Activated naive CD4-positive, alpha-beta T cell treated with anti-CD3 and anti-CD28 coated beads, Interleukin-2, amount 50 U/mL, for 72 hours (primary cell): ENCODE measurements around the gene UBR3. TPM values are rescaled to one million over a fixed set of nuclear protein-coding genes. Genes with fewer than 3 reads are reported as not detected.

Experiments
- ATAC-seq, 2 donors: fragments of 150-1000 bp; cut with Tn5 transposase; 2 replicates each; pipeline ENCODE4 v1.10.0; 2021; ENCODE audit warnings: mild to moderate bottlenecking in 2 of 2, moderate library complexity in 2 of 2
- DNase-seq, 2 donors: peaks; one replicate each; pipeline ENCODE4 v3.0.0; 2021 to 2022; ENCODE audit warnings: low spot score in 2 of 2
- H3K27ac Mint-ChIP-seq, 2 donors: one replicate each; pipeline ENCODE4 v1.8.0; 2022; ENCODE audit warnings: mild to moderate bottlenecking in 2 of 2, mixed read lengths in 2 of 2
- H3K36me3 Mint-ChIP-seq, 2 donors: one replicate each; pipeline ENCODE4 v1.8.0; 2022; ENCODE audit warnings: mixed read lengths in 2 of 2
- H3K9me3 Mint-ChIP-seq, 2 donors: one replicate each; pipeline ENCODE4 v1.8.0; 2022; ENCODE audit warnings: mixed read lengths in 2 of 2
- total RNA-seq, 2 donors: library from RNA; stranded (reverse); gene quantifications; one replicate each; pipeline ENCODE4 v1.2.3, GENCODE V29; 2022

The UBR3 gene
- total RNA-seq, 2 donors from 2014 or later: 25.3 to 25.8 TPM

GRCh38 chr2:170024721-170025120, 197.5 kb downstream of the UBR3 start:
- DNase-seq (no peak), ATAC-seq (no peak)
- no peak overlapping the region for H3K27ac Mint-ChIP-seq
- H3K36me3 Mint-ChIP-seq: no peaks in the 10 kb centered on the region
- H3K9me3 Mint-ChIP-seq: no peaks in the 10 kb centered on the region

- no peak for DNase-seq
- Mint-ChIP-seq H3K27ac (no peak overlapping the region), H3K9me3 (no peaks in the 10 kb centered on the region), H3K36me3 (peaks cover 0 to 5% of the 10 kb centered on the region in 2 donors)
- no peak for ATAC-seq
Observed at GRCh38 chr2:170025223-170025622, 198.0 kb downstream of the UBR3 start.

- Mint-ChIP-seq H3K9me3 (no peaks in the 10 kb centered on the region), H3K36me3 (peaks cover 0 to 6% of the 10 kb centered on the region in 2 donors), H3K27ac (no peak overlapping the region)
- no peak for DNase-seq
- no peak for ATAC-seq
Observed at GRCh38 chr2:170026361-170026760, 199.1 kb downstream of the UBR3 start.

DNA sequence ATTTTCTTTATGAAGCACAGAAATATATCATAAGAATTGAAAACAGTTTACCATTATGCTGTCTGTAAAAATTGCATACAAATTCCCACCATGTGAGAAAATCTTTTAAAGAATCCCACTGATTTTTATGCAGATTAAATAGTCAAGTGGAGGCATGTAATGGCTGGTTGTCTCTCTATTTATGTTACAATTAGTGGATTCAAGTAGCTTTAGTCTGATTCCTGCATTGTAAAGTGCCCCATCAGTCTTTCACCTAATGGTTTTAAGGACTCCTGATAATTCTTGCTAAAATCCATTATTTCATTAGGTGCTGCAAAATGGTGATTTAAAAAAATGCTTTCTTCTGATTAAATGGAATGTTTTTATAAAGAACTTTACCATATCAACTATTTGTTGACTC, 202.3 kb downstream of the UBR3 start:
- Mint-ChIP-seq H3K27ac (no peak overlapping the region), H3K36me3 (peaks cover 0 to 11% of the 10 kb centered on the region in 2 donors), H3K9me3 (no peaks in the 10 kb centered on the region)
- ATAC-seq: no peak
- no peak for DNase-seq

GRCh38 chr2:170030040-170030439, 202.8 kb downstream of the UBR3 start:
- ATAC-seq: no peak
- H3K36me3 Mint-ChIP-seq: peaks cover 0 to 11% of the 10 kb centered on the region in 2 donors
- no peaks in the 10 kb centered on the region for H3K9me3 Mint-ChIP-seq
- DNase-seq: no peak
- H3K27ac Mint-ChIP-seq: no peak overlapping the region

GRCh38 chr2:170031288-170031687, 204.0 kb downstream of the UBR3 start:
- H3K27ac Mint-ChIP-seq: no peak overlapping the region
- ATAC-seq (no peak), DNase-seq (no peak)
- H3K36me3 Mint-ChIP-seq: peaks cover 4 to 11% of the 10 kb centered on the region in 2 donors
- no peaks in the 10 kb centered on the region for H3K9me3 Mint-ChIP-seq

GRCh38 chr2:170034596-170034995, 207.3 kb downstream of the UBR3 start:
- Mint-ChIP-seq H3K36me3 (peaks cover 10 to 11% of the 10 kb centered on the region in 2 donors), H3K27ac (no peak overlapping the region), H3K9me3 (no peaks in the 10 kb centered on the region)
- no peak for DNase-seq
- ATAC-seq: no peak

DNA sequence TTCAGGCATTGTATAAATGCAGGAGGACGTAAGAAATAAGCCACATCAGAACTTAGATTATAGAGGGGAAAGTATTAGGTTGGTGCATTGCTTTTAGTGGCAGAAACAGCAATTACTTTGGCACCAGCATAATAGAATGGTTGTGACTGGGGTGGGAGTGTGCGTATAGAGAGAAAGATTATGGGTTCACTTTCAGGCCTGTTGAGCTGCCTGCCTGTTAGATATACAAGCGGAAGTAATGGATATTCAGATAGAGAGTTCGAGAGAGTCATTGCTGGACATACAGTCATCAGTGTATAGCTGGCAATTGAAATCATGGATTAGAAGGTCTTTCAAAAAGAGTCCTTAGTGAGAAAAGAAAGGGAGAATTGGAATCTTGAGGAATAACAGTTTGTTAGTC, 211.5 kb downstream of the UBR3 start:
- DNase-seq: no peak
- peaks cover 0 to 10% of the 10 kb centered on the region in 2 donors for H3K36me3 Mint-ChIP-seq
- no peak for ATAC-seq
- no peaks in the 10 kb centered on the region for H3K9me3 Mint-ChIP-seq
- no peak overlapping the region for H3K27ac Mint-ChIP-seq

DNA sequence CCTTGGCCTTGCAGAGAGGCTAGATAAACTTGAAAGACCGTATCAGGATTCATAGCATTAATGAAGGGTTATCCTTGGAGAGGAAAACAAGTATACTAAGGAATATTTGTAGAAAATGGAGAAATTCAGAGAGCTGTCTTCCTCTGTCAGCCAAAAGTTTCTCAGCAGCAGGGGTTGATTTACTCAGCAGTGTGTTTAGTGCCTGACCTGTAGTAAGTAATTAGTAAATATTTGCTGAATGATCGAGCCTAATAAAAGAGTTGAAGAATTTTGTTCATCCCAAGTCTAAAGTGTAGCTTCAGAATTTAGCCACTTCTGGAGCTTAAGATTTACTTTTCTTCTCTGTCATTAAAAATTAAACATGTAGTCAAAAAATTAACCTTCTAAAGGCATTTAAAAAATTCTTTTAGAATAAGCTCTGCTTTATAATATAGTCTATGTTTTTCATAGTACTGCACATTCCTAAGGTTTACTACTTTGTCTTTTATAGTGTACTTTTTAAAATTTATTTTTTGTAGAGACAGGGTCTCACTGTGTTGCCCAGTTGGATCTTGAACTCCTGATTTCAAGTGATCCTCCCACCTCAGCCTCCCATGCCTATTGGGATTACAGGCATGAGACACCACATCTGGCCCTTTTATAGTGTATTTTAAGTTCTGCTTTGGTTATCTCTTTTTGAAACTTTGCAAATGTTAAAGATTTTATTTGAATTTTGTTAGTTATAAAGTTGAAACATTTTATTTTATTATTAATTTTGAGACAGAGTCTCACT, 212.3 kb downstream of the UBR3 start:
- H3K36me3 Mint-ChIP-seq: peaks cover 0 to 10% of the 10 kb centered on the region in 2 donors
- DNase-seq (no peak), ATAC-seq (no peak)

DNA sequence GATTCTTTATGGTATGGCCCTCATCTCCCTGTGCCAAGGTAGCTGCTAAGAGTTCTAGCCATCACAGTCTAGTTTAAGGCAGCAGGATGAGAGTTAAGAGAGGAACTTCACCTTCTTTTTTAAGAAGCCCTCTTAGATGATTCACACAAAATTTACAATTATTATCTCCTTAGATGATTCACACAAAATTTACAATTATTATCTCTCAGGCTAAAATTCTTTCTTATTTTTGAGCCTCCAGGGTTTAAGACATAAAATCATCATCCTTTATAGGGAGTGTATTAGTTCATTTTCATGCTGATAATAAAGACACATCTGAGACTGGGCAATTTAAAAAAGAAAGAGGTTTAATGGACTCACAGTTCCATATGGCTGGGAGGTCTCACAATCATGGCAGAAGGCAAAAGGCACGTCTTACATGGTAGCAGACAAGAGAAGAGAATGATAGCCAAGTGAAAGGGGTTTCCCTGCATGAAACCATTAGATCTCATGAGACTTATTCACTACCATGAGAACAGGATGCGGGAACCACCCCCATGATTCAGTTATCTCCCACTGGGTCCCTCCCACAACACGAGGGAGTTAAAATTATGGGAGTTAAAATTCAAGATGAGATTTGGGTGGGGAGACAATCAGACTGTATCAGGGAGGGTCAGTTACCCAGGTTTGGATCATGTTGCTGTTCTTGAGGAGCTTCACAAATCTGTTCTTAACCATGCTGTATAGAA, 217.7 kb downstream of the UBR3 start:
- DNase-seq (no peak), ATAC-seq (no peak)
- Mint-ChIP-seq H3K9me3 (no peaks in the 10 kb centered on the region), H3K27ac (no peak overlapping the region), H3K36me3 (peaks cover 0 to 5% of the 10 kb centered on the region in 2 donors)

More for the DNA sequence above, 212.3 kb downstream of the UBR3 start:
- Mint-ChIP-seq H3K27ac (no peak overlapping the region), H3K9me3 (no peaks in the 10 kb centered on the region)

DNA sequence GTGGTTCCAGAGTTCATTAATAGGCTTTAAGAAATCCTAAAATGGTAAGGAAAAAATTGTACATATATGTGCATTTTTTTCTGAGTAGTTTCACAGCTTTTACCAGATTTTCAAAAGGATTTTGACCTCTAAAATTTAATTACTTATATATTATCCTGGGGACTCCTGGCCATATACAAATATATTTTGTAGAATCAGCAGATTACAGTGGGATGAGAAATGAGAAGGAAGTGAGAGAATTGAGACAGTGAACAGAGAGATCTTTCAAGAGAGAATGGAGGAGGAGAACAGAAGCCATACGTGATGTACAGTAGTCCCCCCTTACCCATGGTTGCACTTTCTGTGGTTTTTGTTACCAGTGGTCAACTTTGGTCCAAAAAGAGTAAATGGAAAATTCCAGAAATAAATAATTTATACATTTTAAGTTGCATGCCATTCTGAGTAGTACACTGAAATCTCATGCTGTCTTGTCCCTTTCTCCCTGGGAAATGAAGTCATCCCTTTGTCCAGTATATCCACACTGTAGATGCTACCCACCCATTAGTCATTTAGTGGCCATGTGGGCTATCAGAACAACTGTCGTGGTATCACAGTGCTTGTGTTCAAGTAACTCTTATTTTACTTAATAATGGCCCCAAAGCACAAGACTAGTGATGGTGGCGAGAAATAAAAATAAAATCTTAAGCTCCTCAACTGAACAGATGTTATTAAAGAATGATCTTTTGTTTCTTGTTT, 220.2 kb downstream of the UBR3 start:
- no peak for DNase-seq
- no peaks in the 10 kb centered on the region for H3K9me3 Mint-ChIP-seq
- H3K27ac Mint-ChIP-seq: no peak overlapping the region
- H3K36me3 Mint-ChIP-seq: peaks cover 0 to 5% of the 10 kb centered on the region in 2 donors
- ATAC-seq: no peak

- Mint-ChIP-seq H3K27ac (no peak overlapping the region), H3K36me3 (peaks cover 0 to 5% of the 10 kb centered on the region in 2 donors), H3K9me3 (no peaks in the 10 kb centered on the region)
- DNase-seq (no peak), ATAC-seq (no peak)
Observed at GRCh38 chr2:170052151-170052550, 224.9 kb downstream of the UBR3 start.

DNA sequence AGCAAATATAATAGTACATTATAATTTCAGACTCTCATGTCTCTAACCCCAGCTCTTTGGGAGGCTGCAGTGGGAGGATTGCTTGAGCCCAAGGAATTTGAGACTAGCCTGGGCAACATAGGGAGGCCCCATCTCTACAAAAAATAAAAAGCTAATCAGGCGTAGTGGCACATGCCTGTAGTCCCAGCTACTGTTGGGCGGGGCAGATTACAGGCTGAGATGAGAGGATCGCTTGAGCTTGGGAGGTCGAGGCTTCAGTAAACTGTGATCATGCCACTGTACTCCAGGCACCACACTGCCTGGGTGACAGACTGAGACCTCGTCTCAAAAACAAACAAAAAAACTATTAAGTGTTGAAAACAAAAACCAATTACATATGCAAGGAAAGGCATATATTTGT, 227.7 kb downstream of the UBR3 start:
- H3K9me3 Mint-ChIP-seq: no peaks in the 10 kb centered on the region

DNA sequence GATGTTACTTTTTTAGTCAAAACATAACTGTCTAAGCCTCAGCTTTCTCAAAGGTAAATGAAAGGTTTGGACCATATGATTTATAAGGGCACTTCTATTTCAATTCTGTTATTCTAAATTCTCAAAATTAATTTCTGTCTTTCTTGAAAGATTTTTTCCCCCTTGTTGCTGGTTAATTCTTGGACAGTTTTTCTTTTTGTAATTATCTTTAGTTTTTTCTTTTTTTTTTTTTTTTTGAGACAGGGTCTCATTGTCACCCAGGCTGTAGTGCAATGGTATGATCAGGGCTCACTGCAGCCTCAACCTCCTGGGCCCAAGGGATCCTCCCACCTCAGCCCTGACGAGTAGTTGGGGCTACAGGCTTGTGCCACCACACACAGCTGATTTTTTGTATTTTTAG, 229.6 kb downstream of the UBR3 start:
- Mint-ChIP-seq H3K9me3 (no peaks in the 10 kb centered on the region), H3K36me3 (peaks cover 0 to 7% of the 10 kb centered on the region in 2 donors), H3K27ac (no peak overlapping the region)
- no peak for ATAC-seq
- no peak for DNase-seq

More for the DNA sequence above, 227.7 kb downstream of the UBR3 start:
- Mint-ChIP-seq H3K27ac (no peak overlapping the region), H3K36me3 (peaks cover 0 to 7% of the 10 kb centered on the region in 2 donors)
- ATAC-seq (no peak), DNase-seq (no peak)

- Mint-ChIP-seq H3K9me3 (peaks cover 0 to 4% of the 10 kb centered on the region in 2 donors), H3K36me3 (peaks cover 13 to 19% of the 10 kb centered on the region in 2 donors), H3K27ac (no peak overlapping the region)
- ATAC-seq: no peak
- DNase-seq: no peak
Observed at GRCh38 chr2:170063456-170064235, 236.4 kb downstream of the UBR3 start.

GRCh38 chr2:170070778-170071177, 243.5 kb downstream of the UBR3 start:
- Mint-ChIP-seq H3K27ac (no peak overlapping the region), H3K36me3 (peaks cover 29 to 33% of the 10 kb centered on the region in 2 donors), H3K9me3 (peaks cover 5 to 8% of the 10 kb centered on the region in 2 donors)
- DNase-seq: no peak
- no peak for ATAC-seq
